ENCODE results near the gene VARS2.

GRCh38 chr6:30895343-30895742 is 18.7 kb upstream of the VARS2 start:
- TF ChIP-seq CTCF (conservative IDR thresholded peaks at IDR 0.05) (no peak), ZFX (IDR thresholded peaks at IDR 0.05) (no peak)

All from C4-2B (cell line).